CD14-positive monocyte (primary cell): ENCODE results near the gene TNFRSF12A. TPM values are rescaled to one million over a fixed set of nuclear protein-coding genes. Genes with fewer than 3 reads are reported as not detected.

Experiments used
- DNase-seq, 3 donors: peaks; one replicate each; pipeline ENCODE4 v3.0.0-alpha.2; 2011 to 2022
- H2AFZ ChIP-seq: 2 replicates; pipeline ENCODE4 v1.6.0; 2012; ENCODE audit warnings: mild to moderate bottlenecking, low read depth, low read length, inconsistent platforms; ENCODE audit not compliant: insufficient read depth, poor library complexity, severe bottlenecking
- H3K27ac ChIP-seq, 2 donors: 1 replicate in 1 of 2; 2 replicates in 1 of 2; pipeline ENCODE4 v1.5.1; 2012 to 2013; ENCODE audit warnings: low read length in 2 of 2, control low read depth in 1 of 2, inconsistent platforms in 1 of 2, low read depth in 1 of 2, mild to moderate bottlenecking in 1 of 2
- H3K27me3 ChIP-seq, 2 donors: one replicate each; pipeline versions ENCODE4 v1.6.0 to v1.6.1; 2011 to 2013; ENCODE audit warnings: low read length in 2 of 2; ENCODE audit not compliant: control insufficient read depth in 2 of 2, insufficient read depth in 2 of 2
- H3K36me3 ChIP-seq, 2 donors: replicated peaks in 1 of 2; 1 replicate in 1 of 2; 2 replicates in 1 of 2; pipeline versions ENCODE4 v1.5.1 to v1.6.1; 2012 to 2013; ENCODE audit warnings: low read length in 2 of 2, control low read depth in 1 of 2, inconsistent platforms in 1 of 2, mild to moderate bottlenecking in 1 of 2; ENCODE audit not compliant: insufficient read depth in 2 of 2, control insufficient read depth in 1 of 2
- H3K4me1 ChIP-seq, 2 donors: 1 replicate in 1 of 2; 2 replicates in 1 of 2; pipeline versions ENCODE4 v1.5.1 to v1.6.1; 2012 to 2013; ENCODE audit warnings: low read length in 2 of 2, control low read depth in 1 of 2, inconsistent platforms in 1 of 2, mild to moderate bottlenecking in 1 of 2, moderate library complexity in 1 of 2; ENCODE audit not compliant: insufficient read depth in 2 of 2, control insufficient read depth in 1 of 2
- H3K4me2 ChIP-seq: replicated peaks from 2 replicates; pipeline ENCODE3; 2012; ENCODE audit warnings: low read length, moderate library complexity, mild to moderate bottlenecking; ENCODE audit not compliant: poor library complexity, severe bottlenecking; ENCODE audit errors: extremely low read depth
- H3K4me3 ChIP-seq, 3 experiments: fragments of 200-600 bp in 1 of 3; sonication (generic) in 1 of 3; replicated peaks in 1 of 3; 1 replicate in 2 of 3; 2 replicates in 1 of 3; pipeline ENCODE4 v1.5.1; 2011 to 2013; ENCODE audit warnings: low read length in 3 of 3, mild to moderate bottlenecking in 3 of 3, control low read depth in 2 of 3, low read depth in 2 of 3, inconsistent platforms in 1 of 3, moderate library complexity in 1 of 3
- H3K79me2 ChIP-seq: 2 replicates; pipeline ENCODE4 v1.6.0; 2012; ENCODE audit warnings: mild to moderate bottlenecking, control low read depth, inconsistent platforms, low read length, moderate library complexity; ENCODE audit not compliant: insufficient read depth
- H3K9ac ChIP-seq: 2 replicates; pipeline ENCODE4 v1.6.0; 2017; ENCODE audit warnings: low read length, mild to moderate bottlenecking; ENCODE audit not compliant: insufficient read depth, poor library complexity, severe bottlenecking
- H3K9me3 ChIP-seq, 2 donors: replicated peaks in 1 of 2; 1 replicate in 1 of 2; 2 replicates in 1 of 2; pipeline versions ENCODE4 v1.5.1 to v1.6.1; 2012 to 2013; ENCODE audit warnings: low read length in 2 of 2, control low read depth in 1 of 2; ENCODE audit not compliant: control insufficient read depth in 1 of 2, insufficient read depth in 1 of 2
- H4K20me1 ChIP-seq: 2 replicates; pipeline ENCODE4 v1.6.0; 2012; ENCODE audit warnings: mild to moderate bottlenecking, low read length, control low read depth, moderate library complexity; ENCODE audit not compliant: insufficient read depth
- H3K27ac Mint-ChIP-seq, 7 donors: one replicate each; pipeline ENCODE4 v1.8.0; 2020; ENCODE audit warnings: mild to moderate bottlenecking in 7 of 7, mixed read lengths in 7 of 7, moderate library complexity in 6 of 7, inconsistent platforms in 2 of 7
- H3K27me3 Mint-ChIP-seq, 3 donors: one replicate each; pipeline ENCODE4 v1.8.0; 2021 to 2022; ENCODE audit warnings: low read depth in 3 of 3, mild to moderate bottlenecking in 3 of 3, mixed read lengths in 3 of 3, moderate library complexity in 3 of 3, inconsistent platforms in 1 of 3
- H3K36me3 Mint-ChIP-seq, 2 donors: one replicate each; pipeline ENCODE4 v1.8.0; 2020; ENCODE audit warnings: mixed read lengths in 2 of 2, inconsistent platforms in 1 of 2, mild to moderate bottlenecking in 1 of 2
- H3K4me1 Mint-ChIP-seq: one replicate; pipeline ENCODE4 v1.8.0; 2020; ENCODE audit warnings: mild to moderate bottlenecking, mixed read lengths
- H3K4me3 Mint-ChIP-seq, 2 donors: one replicate each; pipeline ENCODE4 v1.8.0; 2020; ENCODE audit warnings: mild to moderate bottlenecking in 2 of 2, mixed read lengths in 2 of 2, moderate library complexity in 1 of 2
- H3K9me3 Mint-ChIP-seq, 7 donors: one replicate each; pipeline ENCODE4 v1.8.0; 2020 to 2022; ENCODE audit warnings: mixed read lengths in 7 of 7, mild to moderate bottlenecking in 6 of 7, moderate library complexity in 6 of 7, inconsistent platforms in 2 of 7
- CTCF ChIP-seq: fragments of 200-600 bp; IDR thresholded peaks from one replicate; pipeline ENCODE4 v1.8.0; 2022; ENCODE audit warnings: antibody characterized with exemption, mild to moderate bottlenecking
- WGBS: methylation state at CpG from one replicate; pipeline ENCODE4 v1.1.5; 2013; ENCODE audit warnings: missing lambda C conversion rate; ENCODE audit not compliant: insufficient coverage; 5-methylcytosine and 5-hydroxymethylcytosine counted together
- intact Hi-C, 2 donors: fragments of 100-400 bp; cut with micrococcal nuclease; formaldehyde crosslinking; loops; one replicate each; pipeline versions ENCODE4 v1.15.0 to v1.15.1; 2023
- polyA plus RNA-seq, 3 donors: library from polyadenylated mRNA; depleted of rRNA in 1 of 3; unstranded in 2 of 3; stranded (reverse) in 1 of 3; fragments of 300-500 nt in 2 of 3; fragments of >200 nt in 1 of 3; fragmentation: Illumina TruSeq in 2 of 3; gene quantifications; 1 replicate in 2 of 3; 2 replicates in 1 of 3; pipeline ENCODE4 v1.2.3, GENCODE V29; 2012 to 2021

The TNFRSF12A gene
- polyA plus RNA-seq, 3 donors = 2.9 to 6.2 (median 5.7) TPM

GRCh38 chr16:3058139-3059030 is 38.2 kb downstream of the TNFRSF12A start:
- Histone ChIP-seq H4K20me1 (no peaks in the 10 kb centered on the region), H3K79me2 (no peaks in the 10 kb centered on the region), H3K9ac (peak overlapping the region; percentile 77), H3K9me3 (no peaks in the 10 kb centered on the region), H2AFZ (peak overlapping the region; percentile 97), H3K36me3 (no peaks in the 10 kb centered on the region), H3K27me3 (no peaks in the 10 kb centered on the region), H3K27ac (peak overlapping the region in 1 of 2 donors; percentile 72), H3K4me1 (peaks cover 69 to 81% of the 10 kb centered on the region in 2 donors), H3K4me3 (peak overlapping the region; percentile 69 to 88 (median 71)), H3K4me2 (peak overlapping the region; percentile 100)
- peaks cover 11 to 22% of the 10 kb centered on the region in 2 donors for H3K36me3 Mint-ChIP-seq
- no peaks in the 10 kb centered on the region for H3K9me3 Mint-ChIP-seq
- peak overlapping the region; percentile 82 to 89 for H3K4me3 Mint-ChIP-seq
- peaks cover 0 to 6% (median 3%) of the 10 kb centered on the region in 3 donors for H3K27me3 Mint-ChIP-seq
- intact Hi-C loops = loop anchor here (2.0 to 5.0 kb wide), 2 partner anchors 69 to 70 kb away; no protein-coding TSS in a partner anchor
- no peak for TF ChIP-seq CTCF
- H3K4me1 Mint-ChIP-seq = peaks cover 61% of the 10 kb centered on the region
- no peak for DNase-seq
- WGBS = 10% methylated on average over 60 of the region's 77 CpGs
- H3K27ac Mint-ChIP-seq = peak overlapping the region in 3 of 7 donors; percentile 54 to 63 (median 58)

GRCh38 chr16:3059041-3059722 is 39.0 kb downstream of the TNFRSF12A start:
- no peaks in the 10 kb centered on the region for H4K20me1 ChIP-seq
- Mint-ChIP-seq H3K4me3 (peak overlapping the region; percentile 82 to 89), H3K4me1 (peaks cover 53% of the 10 kb centered on the region), H3K27me3 (peaks cover 0 to 3% (median 3%) of the 10 kb centered on the region in 3 donors), H3K36me3 (peaks cover 5 to 19% of the 10 kb centered on the region in 2 donors), H3K27ac (peak overlapping the region in 5 of 7 donors; percentile 35 to 77 (median 73)), H3K9me3 (no peaks in the 10 kb centered on the region)
- H3K27me3 ChIP-seq = no peaks in the 10 kb centered on the region
- H3K4me2 ChIP-seq = peak overlapping the region; percentile 100
- peaks cover 61 to 73% of the 10 kb centered on the region in 2 donors for H3K4me1 ChIP-seq
- H3K79me2 ChIP-seq = no peaks in the 10 kb centered on the region
- H3K36me3 ChIP-seq = no peaks in the 10 kb centered on the region
- peak overlapping the region; percentile 69 to 88 (median 71) for H3K4me3 ChIP-seq
- peak; percentile 74 to 80 (median 76) for DNase-seq
- peak; percentile 95 for TF ChIP-seq CTCF
- WGBS = under 1% methylated on average over 65 of the region's 67 CpGs
- peak overlapping the region; percentile 77 for H3K9ac ChIP-seq
- no peaks in the 10 kb centered on the region for H3K9me3 ChIP-seq
- intact Hi-C loops = loop anchor here (2.0 to 5.0 kb wide), 2 partner anchors 68 to 70 kb away; no protein-coding TSS in a partner anchor
- peak overlapping the region; percentile 97 for H2AFZ ChIP-seq
- peak overlapping the region in 1 of 2 donors; percentile 72 for H3K27ac ChIP-seq
